Measurements from ENCODE around the gene GPATCH3.
A peak's percentile ranks its signal among the peaks of the same experiment; 100 is the strongest.

GPATCH3 gene

GRCh38 chr1:26921126-26921539, 20.9 kb upstream of the GPATCH3 start:
- Histone ChIP-seq H3K27me3 (replicated peaks) (no peaks in the 10 kb centered on the region), H3K4me3 (ENCODE audit: low read depth, low read length) (peak overlapping the region; percentile 88), H3K27ac (peak overlapping the region; percentile 56), H3K36me3 (replicated peaks) (peaks cover 17% of the 10 kb centered on the region)
- in situ Hi-C loops (cut with HindIII; ENCODE audit: low pct_ligation_motif_present, low sequenced_read_pairs) = no loop called here
- no peak for TF ChIP-seq CTCF (IDR thresholded peaks at IDR 0.05; ENCODE audit: low read depth, low read length, missing control alignments)
- no peak for DNase-seq

GRCh38 chr1:26915204-26915842, 15.1 kb upstream of the GPATCH3 start:
- Histone ChIP-seq H3K4me3 (ENCODE audit: low read depth, low read length) (no peak overlapping the region), H3K27me3 (replicated peaks) (no peaks in the 10 kb centered on the region), H3K27ac (no peak overlapping the region), H3K36me3 (replicated peaks) (no peaks in the 10 kb centered on the region)
- no peak for TF ChIP-seq CTCF (IDR thresholded peaks at IDR 0.05; ENCODE audit: low read depth, low read length, missing control alignments)
- no peak for DNase-seq
- in situ Hi-C loops (cut with HindIII; ENCODE audit: low pct_ligation_motif_present, low sequenced_read_pairs) = no loop called here

GRCh38 chr1:26913754-26914619, 13.7 kb upstream of the GPATCH3 start, which contains the start of gene NR0B2:
Gene NR0B2, minus strand, starts transcription at chr1:26913975. Its CDS starts 35 bp downstream, at chr1:26913940.
- H3K4me3 ChIP-seq (ENCODE audit: low read depth, low read length) = no peak within 1 kb of the TSS
- no peak within 1 kb of the TSS for H3K27ac ChIP-seq
- no peak for TF ChIP-seq CTCF (IDR thresholded peaks at IDR 0.05; ENCODE audit: low read depth, low read length, missing control alignments)
- in situ Hi-C loops (cut with HindIII; ENCODE audit: low pct_ligation_motif_present, low sequenced_read_pairs) = no loop called here
- no peaks in the 10 kb centered on the region for H3K36me3 ChIP-seq (replicated peaks)
- H3K27me3 ChIP-seq (replicated peaks) = no peaks in the 10 kb centered on the region
- DNase-seq = no peak

- no peaks in the 10 kb centered on the region for H3K27me3 ChIP-seq (replicated peaks)
- in situ Hi-C loops (cut with HindIII; ENCODE audit: low pct_ligation_motif_present, low sequenced_read_pairs) = no loop called here
- no peak overlapping the region for H3K27ac ChIP-seq
- no peaks in the 10 kb centered on the region for H3K36me3 ChIP-seq (replicated peaks)
- no peak for TF ChIP-seq CTCF (IDR thresholded peaks at IDR 0.05; ENCODE audit: low read depth, low read length, missing control alignments)
- DNase-seq = no peak
- H3K4me3 ChIP-seq (ENCODE audit: low read depth, low read length) = no peak overlapping the region
Observed at GRCh38 chr1:26913389-26913753, 13.1 kb upstream of the GPATCH3 start.

- Histone ChIP-seq H3K27ac (no peak overlapping the region), H3K27me3 (replicated peaks) (no peaks in the 10 kb centered on the region), H3K4me3 (ENCODE audit: low read depth, low read length) (no peak overlapping the region), H3K36me3 (replicated peaks) (no peaks in the 10 kb centered on the region)
- DNase-seq = no peak
- in situ Hi-C loops (cut with HindIII; ENCODE audit: low pct_ligation_motif_present, low sequenced_read_pairs) = no loop called here
- TF ChIP-seq CTCF (IDR thresholded peaks at IDR 0.05; ENCODE audit: low read depth, low read length, missing control alignments) = no peak
Observed at GRCh38 chr1:26912147-26912490, 11.9 kb upstream of the GPATCH3 start.

Data from brain microvascular endothelial cell (primary cell).